ENCODE results near the gene AQP2.

DNA sequence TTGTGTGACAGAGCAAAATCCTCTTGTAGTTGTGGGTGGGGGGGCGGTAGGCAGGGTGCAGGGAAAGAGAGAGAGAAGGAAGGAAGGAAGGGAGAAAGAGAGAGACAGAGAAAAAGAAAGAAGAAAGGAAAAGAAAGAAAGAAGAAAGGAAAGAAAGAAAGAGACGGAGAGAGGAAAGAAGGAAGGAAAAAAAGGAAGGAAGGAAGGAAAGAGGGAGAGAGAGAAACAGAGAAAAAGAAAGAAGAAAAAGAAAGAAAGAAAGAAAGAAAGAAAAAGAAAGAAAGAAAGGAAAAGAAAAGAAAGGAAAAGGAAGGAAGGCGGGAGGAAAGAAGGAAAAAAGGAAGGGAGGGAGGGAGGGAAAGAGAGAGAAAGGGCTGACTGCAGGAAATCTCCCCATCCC, 29.2 kb upstream of the AQP2 start:
- TF ChIP-seq, protein P1, sequence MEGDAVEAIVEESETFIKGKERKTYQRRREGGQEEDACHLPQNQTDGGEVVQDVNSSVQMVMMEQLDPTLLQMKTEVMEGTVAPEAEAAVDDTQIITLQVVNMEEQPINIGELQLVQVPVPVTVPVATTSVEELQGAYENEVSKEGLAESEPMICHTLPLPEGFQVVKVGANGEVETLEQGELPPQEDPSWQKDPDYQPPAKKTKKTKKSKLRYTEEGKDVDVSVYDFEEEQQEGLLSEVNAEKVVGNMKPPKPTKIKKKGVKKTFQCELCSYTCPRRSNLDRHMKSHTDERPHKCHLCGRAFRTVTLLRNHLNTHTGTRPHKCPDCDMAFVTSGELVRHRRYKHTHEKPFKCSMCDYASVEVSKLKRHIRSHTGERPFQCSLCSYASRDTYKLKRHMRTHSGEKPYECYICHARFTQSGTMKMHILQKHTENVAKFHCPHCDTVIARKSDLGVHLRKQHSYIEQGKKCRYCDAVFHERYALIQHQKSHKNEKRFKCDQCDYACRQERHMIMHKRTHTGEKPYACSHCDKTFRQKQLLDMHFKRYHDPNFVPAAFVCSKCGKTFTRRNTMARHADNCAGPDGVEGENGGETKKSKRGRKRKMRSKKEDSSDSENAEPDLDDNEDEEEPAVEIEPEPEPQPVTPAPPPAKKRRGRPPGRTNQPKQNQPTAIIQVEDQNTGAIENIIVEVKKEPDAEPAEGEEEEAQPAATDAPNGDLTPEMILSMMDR (IDR thresholded peaks at IDR 0.05; ENCODE audit: low read depth, low read length, poor library complexity, severe bottlenecking): no peak
- no peak for TF ChIP-seq EZH2phosphoT487 (IDR thresholded peaks at IDR 0.05; ENCODE audit: borderline replicate concordance, low read length)
